GM21526 (cell line): Measurements from ENCODE around the gene BNIPL.

Experiments used
- ATAC-seq: cut with Tn5 transposase; IDR thresholded peaks from one replicate; pipeline ENCODE4 v1.9.1; 2021; ENCODE audit warnings: moderate library complexity; ENCODE audit not compliant: unreplicated experiment, low FRiP score

BNIPL gene, protein sequence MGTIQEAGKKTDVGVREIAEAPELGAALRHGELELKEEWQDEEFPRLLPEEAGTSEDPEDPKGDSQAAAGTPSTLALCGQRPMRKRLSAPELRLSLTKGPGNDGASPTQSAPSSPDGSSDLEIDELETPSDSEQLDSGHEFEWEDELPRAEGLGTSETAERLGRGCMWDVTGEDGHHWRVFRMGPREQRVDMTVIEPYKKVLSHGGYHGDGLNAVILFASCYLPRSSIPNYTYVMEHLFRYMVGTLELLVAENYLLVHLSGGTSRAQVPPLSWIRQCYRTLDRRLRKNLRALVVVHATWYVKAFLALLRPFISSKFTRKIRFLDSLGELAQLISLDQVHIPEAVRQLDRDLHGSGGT

GRCh38 chr1:151036356-151036755 lies at the start of gene BNIPL:
TSS of gene BNIPL (plus strand) at chr1:151036586. CDS start at chr1:151036726, 140 bp downstream.
- no peak for ATAC-seq

DNA sequence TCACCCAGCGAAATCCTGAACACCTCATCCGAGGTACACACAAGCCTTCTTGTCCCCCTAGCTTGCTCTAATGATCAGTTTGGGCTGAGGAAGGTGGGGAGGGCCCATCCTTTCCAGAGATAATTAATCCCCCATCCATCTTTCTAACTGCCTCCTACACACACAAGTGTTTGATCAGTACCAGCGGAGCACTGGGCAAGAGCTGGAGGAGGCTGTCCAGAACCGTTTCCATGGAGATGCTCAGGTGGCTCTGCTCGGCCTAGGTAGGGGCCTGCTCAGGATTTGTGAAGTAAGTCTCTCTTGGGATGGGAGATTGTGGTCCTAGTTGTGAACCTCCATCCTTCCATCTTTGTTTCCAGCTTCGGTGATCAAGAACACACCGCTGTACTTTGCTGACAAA lies 48.5 kb upstream of the BNIPL start:
- no peak for ATAC-seq

GRCh38 chr1:150992626-150993025 lies 43.8 kb upstream of the BNIPL start:
- ATAC-seq = no peak

- ATAC-seq = no peak
These were observed 42.1 kb upstream of the BNIPL start for GRCh38 chr1:150994248-150994647.

GRCh38 chr1:150995460-150995859 lies 40.9 kb upstream of the BNIPL start:
- ATAC-seq = no peak

DNA sequence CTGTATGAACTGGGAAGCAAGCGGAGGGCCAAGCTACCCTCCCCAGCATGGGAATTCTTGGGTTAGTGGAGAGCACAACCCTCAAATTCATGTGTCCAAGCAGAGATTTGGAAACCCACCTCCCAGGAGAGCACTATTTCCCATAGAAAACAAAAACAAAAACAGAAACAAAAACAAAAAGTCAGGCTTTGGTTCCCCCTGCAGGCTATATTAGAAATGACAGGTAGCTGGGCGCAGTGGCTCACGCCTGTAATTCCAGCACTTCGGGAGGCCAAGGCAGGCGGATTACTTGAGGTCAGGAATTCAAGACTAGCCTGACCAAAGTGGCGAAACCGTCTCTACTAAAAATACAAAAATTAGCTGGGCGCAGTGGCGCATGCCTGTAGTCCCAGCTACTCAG lies 40.5 kb upstream of the BNIPL start:
- ATAC-seq = no peak

DNA sequence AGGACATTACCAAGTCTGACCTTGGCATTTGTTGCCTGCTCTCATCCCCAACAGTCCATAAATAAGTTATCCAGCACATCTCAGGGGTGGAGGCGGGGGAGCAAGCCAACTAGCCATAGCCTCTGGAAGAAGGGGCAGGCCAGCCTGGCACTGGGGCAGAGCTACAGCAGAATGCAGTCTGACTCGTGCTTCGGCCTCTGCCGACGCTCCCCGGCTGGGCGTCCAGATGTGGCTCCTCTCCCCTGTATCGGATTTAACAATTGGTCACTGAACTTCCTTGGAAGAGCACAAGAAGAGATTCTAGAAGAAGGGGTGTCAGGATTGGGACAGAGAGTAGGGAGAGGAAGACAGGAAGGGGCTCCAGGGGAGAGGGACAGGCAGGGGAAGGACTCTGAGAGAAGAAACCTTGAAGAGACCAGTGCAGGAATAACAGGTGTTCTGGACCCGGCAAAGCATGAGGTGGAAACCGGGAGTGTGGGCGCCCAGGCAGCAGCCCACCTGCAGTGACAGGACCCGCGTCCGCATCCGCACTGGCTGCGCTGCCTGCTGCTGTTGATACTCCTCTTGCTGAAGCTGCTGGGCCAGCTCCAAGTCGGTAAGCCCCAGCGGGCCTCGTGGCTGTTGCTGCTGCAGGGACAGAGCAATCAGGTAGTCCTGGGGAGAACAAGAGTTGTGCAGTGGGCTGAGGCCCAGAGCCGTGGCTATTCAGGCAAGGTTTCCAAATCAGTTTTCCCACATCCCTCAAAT lies 39.1 kb upstream of the BNIPL start:
- ATAC-seq = no peak

- ATAC-seq = no peak
These were observed 38.4 kb upstream of the BNIPL start for GRCh38 chr1:150997949-150998348.

GRCh38 chr1:150999051-150999674 lies 37.2 kb upstream of the BNIPL start:
- no peak for ATAC-seq

GRCh38 chr1:150999926-151000325 lies 36.5 kb upstream of the BNIPL start:
- ATAC-seq = no peak

DNA sequence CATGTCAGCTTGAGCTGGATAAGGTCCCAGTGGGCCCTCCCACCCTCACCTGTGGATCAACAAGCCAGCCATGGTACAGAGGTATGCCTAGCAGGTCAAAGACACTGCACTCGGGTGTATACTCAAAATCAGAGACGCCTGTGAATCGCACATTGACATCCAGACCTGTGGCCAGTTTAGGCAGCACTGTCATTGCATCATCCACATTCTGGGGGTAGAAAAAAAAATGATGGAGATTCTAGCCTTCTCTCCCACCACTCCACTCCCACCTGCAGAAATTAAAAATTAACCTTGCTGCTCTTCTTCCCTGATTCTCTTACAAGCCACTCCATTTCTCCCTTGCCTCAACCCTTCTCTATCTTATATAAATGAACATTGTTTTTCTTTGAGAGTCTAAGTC lies 36.0 kb upstream of the BNIPL start:
- ATAC-seq = no peak

DNA sequence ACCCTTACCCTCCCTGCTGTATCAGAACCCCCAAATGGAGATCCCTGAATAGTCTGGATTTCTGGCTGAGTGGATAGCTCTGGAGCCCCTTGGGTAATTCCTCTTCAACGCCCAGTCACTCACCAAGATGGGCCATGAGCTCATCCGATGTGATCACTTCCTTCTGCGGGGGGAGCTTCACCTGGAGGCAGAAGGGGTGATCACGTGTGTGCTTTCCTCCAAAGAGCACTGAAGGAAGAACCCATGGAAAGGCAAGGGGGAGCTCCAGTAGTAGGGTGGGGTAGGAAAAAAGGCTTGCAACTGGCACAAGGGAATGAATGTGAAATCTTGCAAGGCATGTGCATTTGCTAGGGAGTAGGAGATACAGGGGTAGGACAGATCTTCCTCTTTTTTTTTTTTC lies 34.8 kb upstream of the BNIPL start:
- ATAC-seq = no peak

DNA sequence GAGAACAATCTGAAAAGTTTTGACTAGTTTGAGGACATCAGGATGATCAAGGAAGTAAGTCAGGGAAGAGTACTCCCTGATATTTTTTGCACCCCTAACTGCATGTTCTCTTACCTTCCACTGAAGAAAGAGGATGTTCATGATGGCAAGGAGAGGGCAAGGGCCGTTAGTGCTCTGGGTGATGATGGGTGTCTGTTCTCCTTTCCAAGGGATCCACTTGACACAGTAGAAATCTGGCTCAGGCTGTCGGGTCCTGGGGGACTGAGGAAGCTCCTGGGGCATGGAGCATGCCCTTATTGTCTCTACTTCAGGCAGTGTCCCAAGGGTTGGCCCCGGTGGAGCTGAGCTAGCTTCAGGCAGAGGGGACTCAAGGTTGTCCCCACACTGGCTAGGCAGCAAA lies 34.3 kb upstream of the BNIPL start:
- ATAC-seq = no peak

DNA sequence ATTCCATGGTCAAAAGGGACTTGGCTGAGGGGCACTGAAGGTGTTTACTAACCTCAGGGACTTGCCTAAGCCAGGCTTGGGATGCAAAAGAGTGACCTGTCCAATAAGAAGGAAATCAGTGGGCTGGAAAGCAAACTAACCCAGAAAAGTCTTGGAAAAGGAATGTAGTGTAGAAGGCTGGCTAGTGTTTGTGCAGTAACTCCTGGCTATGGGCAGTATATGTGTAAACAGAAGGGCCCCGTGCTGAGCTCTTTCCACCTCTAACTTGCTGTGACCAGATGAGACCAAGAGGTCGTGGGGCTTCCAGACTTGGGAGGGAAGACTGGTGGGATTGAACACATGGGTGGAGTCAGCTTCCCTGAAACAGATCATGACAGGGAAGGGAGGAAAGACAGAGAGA lies 33.8 kb upstream of the BNIPL start:
- ATAC-seq = no peak

DNA sequence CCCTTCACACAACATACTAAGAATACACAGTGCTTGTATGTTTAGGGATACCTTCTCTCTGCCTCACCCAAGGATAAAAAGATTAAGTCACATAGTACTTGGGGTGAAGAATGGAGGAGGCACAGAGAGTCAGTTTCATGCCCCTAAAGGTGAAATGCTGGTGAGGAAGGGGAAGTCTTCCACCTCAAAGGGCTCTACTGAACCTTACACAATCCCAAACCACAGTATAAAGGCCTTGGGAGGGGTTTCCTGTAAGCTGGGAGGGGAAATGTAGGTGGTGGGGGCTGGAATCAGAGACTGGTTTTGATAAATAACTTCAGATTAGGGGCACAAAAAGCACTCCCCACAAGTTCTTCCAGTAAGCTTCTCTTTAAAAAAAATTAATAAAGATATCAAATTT lies 33.2 kb upstream of the BNIPL start:
- no peak for ATAC-seq

DNA sequence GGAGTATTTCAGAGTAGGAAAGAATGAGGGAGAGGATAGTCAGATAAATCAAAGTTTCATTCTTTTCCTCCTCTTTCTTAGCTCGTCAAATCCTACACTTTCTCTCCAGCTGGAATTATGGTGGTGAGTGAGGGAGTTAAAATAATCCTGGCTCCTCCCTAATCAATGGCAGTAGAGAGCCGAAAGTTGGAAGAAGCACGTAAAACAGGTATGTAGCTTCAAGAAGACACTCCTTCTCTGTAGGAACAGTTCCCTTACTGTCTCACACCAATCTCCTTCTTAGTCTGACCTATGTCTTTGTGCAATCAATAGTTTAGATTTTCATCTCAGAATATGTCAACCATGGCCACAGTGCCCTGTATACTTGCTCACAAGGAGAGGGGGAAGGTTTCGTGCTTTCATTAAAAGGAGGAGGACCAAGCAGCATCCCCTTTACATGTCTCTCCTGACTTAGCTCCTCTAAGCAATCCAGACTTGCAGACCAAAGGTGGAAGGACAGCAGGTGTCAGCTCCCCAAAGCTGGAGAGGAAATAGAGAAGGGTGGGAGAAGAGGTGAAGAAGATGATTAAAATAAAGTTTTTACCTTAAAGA lies 30.6 kb upstream of the BNIPL start:
- ATAC-seq = no peak

DNA sequence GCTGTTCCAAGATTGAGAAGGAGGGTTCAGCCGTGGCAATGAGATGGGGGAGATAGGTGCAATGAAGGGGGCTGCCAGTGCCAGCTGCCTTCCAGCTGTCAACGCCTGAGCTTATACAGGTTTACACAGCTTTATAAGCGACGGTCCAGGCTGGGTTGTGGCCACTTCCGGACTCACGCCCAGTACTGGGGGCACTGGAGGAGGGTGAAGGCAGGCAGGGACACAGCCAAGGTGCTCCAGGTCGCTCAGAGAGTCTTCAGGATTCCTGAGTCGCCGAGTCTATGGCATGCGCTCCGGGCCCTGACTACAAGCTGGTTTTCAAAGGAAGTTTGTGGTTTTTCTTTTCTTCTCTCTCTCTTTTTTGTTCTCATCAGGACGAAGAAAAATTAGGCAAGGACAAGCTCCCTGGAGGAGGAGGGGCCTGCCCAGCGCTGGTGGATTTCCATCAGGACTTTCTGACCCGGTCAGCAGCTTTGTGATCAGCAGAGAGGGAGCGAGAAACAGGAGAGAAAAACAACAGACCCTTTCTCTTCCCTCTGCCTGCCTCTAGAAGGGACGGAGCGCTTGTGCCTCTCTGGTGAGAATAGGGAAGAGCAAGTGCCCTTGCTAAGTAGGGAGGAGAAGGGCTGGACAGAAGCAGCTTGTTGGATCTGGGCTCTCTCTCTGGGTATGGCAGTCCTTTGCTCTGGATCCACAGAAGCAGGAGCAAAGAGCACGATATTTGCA lies 29.9 kb upstream of the BNIPL start, which contains the start of gene MINDY1:
TSS of gene MINDY1 (minus strand) at position 576 of the 726 bp plus-strand sequence. CDS start 4,285 bp downstream, outside the sequence.
- no peak for ATAC-seq

DNA sequence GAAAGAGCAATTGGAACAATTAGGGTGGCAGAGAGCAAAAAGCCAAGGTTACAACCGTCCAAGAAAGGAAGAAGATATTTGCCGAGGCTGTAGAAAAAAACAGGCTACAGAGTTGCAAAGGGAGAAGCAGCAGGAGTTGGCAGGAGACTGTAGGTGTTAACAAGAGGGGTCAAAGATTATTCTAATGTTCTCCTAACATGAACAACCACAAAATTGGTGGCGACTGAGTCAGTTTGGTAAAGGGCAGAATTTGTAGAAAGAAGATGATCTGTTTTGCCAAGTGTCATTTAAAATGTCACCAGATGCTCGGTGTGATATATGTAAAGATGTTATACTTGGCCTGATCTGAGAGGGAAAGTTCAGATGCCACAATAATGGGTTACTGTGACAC lies 28.5 kb upstream of the BNIPL start:
- ATAC-seq = no peak

DNA sequence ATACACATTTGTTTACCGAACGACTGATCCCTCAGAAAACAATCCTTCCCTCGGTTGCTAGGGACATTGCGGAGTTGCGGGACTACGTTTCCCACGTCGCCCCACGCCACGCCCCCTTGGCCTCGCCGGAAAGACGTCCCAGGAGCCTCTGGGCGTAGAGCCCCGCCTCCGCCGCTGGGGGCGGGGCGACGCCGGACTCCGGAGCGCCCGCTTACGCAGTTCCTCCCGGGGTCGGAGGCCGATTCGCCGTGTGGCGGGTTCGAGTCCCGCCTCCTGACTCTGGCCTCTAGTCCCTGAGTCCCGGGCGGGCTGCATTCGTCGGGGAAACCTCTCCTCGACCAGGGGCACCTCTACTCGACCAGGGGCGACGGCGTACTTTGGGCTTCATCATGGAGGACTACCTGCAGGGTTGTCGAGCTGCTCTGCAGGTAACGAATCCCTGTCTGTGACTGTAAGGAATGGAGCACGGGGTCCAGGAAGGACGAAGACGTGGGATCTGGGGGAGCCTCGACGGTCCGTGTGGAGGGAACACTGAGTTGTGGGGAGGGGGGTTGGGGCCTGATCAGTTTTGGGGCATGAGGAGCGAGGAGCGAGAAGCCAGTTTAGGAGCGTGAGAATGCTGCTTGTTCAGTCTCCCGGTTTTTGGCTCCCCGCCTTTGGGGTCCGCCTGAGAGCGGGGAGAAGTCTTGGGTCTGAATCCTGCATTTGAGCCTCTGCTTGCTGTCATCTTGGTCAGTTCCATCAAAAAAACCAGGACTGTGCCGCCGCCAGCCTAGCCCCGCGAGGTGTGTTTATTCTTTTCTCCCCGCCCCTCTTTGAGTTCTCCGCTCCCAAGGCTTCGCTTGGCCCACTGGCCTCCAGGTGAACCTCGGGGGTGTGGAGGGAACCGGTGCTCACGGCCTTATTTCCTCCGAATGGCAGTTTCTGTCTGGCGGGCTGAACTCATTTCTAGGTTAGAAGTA lies 27.9 kb upstream of the BNIPL start, which contains the start of gene PRUNE1:
TSS of gene PRUNE1 (plus strand) at position 206 of the 962 bp plus-strand sequence. CDS start at position 390, 184 bp downstream.
- peak; percentile 63 for ATAC-seq
